Cardiac muscle cell (in vitro differentiated cells and primary cell): ENCODE results near the gene DAP3. TPM values are rescaled to one million over a fixed set of nuclear protein-coding genes. Genes with fewer than 3 reads are reported as not detected.
"Not testable (repeated sequence)": the region's sequence is repeated elsewhere in the genome, so short reads cannot be mapped to it uniquely, and the experiment has no call there.

Source experiments
- DNase-seq, 2 donors: peaks; one replicate each; pipeline versions ENCODE4 v3.0.0 to v3.0.0-alpha.2; 2010 to 2017; ENCODE audit warnings: low read depth in 1 of 2, low spot score in 1 of 2
- H3K27ac ChIP-seq: fragments of 200-600 bp; sonication (generic); 2 replicates; pipeline ENCODE4 v1.5.1; 2016
- H3K27me3 ChIP-seq: fragments of 200-600 bp; sonication (generic); 2 replicates; pipeline ENCODE4 v1.6.0; 2016; ENCODE audit warnings: control low read depth
- H3K36me3 ChIP-seq: fragments of 200-600 bp; sonication (generic); 2 replicates; pipeline ENCODE4 v1.5.1; 2016; ENCODE audit warnings: control low read depth
- H3K4me1 ChIP-seq: fragments of 200-600 bp; sonication (generic); 2 replicates; pipeline ENCODE4 v1.8.1; 2017; ENCODE audit warnings: low read depth, mild to moderate bottlenecking, mixed run types
- H3K4me3 ChIP-seq: fragments of 200-600 bp; sonication (generic); 2 replicates; pipeline ENCODE4 v1.5.1; 2016; ENCODE audit warnings: mild to moderate bottlenecking
- H3K9me3 ChIP-seq: fragments of 200-600 bp; sonication (generic); 2 replicates; pipeline ENCODE4 v1.5.1; 2017; ENCODE audit warnings: low read depth, mild to moderate bottlenecking, control low read depth
- polyA plus RNA-seq: library from polyadenylated mRNA; unstranded; fragments of >200 nt; fragmentation: Nextera tagmentation; extraction: Ambion mirVana; gene quantifications from 2 replicates; pipeline ENCODE4 v1.2.1, GENCODE V29; 2016
- total RNA-seq: library from RNA; depleted of rRNA; stranded (reverse); fragments of >200 nt; gene quantifications from 2 replicates; pipeline ENCODE4 v1.2.3, GENCODE V29; 2016
- TF ChIP-seq, protein P1 (sequence below): IDR thresholded peaks from 2 replicates; pipeline ENCODE4 v1.5.1; 2012; ENCODE audit warnings: low read depth, mild to moderate bottlenecking, low read length

DAP3 gene
- total and polyA plus RNA-seq, 2 experiments from 2014 or later = 91.2 to 116 TPM

DNA sequence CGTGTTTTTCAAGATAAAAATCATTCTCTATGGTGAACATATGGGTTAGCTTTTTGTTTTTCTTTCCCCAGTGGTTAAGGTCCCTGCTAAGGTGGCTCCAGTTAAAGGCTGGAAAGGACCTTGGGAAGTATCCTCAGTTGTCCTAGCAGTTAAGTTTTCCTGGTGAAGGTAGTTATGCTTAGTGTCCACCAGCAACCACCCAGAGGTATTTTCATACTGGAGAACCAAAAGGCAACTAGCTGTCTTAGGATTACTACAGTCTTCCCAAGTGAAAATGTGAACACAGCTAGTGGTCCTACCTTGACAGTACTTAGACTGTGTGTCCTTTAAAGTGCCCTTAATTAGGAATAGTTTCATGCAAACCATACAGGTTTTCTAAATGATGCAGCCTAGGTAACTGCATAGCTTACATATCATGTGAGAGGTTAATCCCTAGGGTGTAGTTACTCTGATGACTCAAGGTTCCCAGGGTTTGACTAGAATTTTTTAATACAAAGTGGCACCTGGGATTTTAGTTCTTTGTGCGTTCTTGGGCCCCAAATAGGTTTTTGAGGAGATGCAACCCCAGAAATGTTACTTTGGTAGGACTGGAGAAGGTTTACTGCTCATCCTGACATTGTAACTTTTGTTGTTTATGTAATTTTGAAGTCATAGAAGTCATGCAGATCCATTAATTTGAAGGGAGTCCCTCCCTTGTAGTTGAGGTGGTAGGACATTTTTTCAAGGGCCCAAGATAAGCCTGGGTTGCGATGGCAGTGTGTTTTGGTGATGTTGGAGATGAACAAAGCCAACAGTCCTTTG is 36.8 kb upstream of the DAP3 start:
- no peaks in the 10 kb centered on the region for H3K4me1 ChIP-seq
- no peak overlapping the region for H3K27ac ChIP-seq
- TF ChIP-seq, protein P1, sequence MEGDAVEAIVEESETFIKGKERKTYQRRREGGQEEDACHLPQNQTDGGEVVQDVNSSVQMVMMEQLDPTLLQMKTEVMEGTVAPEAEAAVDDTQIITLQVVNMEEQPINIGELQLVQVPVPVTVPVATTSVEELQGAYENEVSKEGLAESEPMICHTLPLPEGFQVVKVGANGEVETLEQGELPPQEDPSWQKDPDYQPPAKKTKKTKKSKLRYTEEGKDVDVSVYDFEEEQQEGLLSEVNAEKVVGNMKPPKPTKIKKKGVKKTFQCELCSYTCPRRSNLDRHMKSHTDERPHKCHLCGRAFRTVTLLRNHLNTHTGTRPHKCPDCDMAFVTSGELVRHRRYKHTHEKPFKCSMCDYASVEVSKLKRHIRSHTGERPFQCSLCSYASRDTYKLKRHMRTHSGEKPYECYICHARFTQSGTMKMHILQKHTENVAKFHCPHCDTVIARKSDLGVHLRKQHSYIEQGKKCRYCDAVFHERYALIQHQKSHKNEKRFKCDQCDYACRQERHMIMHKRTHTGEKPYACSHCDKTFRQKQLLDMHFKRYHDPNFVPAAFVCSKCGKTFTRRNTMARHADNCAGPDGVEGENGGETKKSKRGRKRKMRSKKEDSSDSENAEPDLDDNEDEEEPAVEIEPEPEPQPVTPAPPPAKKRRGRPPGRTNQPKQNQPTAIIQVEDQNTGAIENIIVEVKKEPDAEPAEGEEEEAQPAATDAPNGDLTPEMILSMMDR = no peak
- H3K4me3 ChIP-seq = no peak overlapping the region
- H3K36me3 ChIP-seq = no peaks in the 10 kb centered on the region
- H3K27me3 ChIP-seq = no peaks in the 10 kb centered on the region
- no peaks in the 10 kb centered on the region for H3K9me3 ChIP-seq
- no peak for DNase-seq

DNA sequence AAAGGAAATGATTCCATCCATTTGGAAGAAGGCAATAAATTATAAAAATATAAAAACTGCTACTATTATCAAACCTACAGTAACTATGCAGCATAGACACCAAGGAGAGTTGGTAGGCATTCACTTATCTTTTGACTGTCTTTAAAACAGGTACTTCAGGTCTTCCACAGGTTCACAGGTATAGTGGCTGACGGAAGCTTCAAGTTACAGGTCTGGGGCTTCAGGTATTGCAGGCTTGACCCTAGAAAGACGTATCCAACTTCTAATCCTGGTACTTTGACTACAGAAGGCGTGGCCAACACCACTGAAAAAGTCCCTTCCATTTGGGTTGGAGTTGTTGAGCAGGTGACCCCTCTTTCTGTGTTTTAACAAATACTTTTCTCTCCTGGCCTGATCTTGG is 35.9 kb upstream of the DAP3 start:
- H3K27me3 ChIP-seq = no peaks in the 10 kb centered on the region
- no peaks in the 10 kb centered on the region for H3K4me1 ChIP-seq
- H3K4me3 ChIP-seq = no peak overlapping the region
- no peaks in the 10 kb centered on the region for H3K9me3 ChIP-seq
- H3K27ac ChIP-seq = no peak overlapping the region
- DNase-seq = no peak
- TF ChIP-seq, protein P1 = no peak
- H3K36me3 ChIP-seq = no peaks in the 10 kb centered on the region

DNA sequence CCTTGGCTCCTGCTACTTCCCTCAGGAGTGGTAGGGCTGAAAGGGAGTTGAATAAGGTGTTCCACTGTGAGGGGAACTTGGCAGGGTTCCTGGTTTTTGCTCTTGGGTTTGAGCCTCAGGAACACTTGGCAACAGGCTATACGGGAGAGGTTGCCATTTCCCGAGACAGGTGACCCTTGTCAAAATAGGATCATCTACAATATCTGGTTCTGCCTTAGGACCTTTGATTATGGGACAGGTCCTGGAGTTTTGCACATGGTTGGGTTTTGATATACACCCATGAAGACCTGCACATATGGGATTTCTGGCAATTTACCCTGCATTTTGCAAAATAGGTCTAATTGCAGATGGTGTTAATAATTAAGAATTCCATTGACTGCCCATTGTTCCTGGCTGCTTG is 31.4 kb upstream of the DAP3 start:
- no peak for DNase-seq
- H3K4me1 ChIP-seq = no peaks in the 10 kb centered on the region
- H3K27me3 ChIP-seq = no peaks in the 10 kb centered on the region
- H3K4me3 ChIP-seq = no peak overlapping the region
- H3K36me3 ChIP-seq = peaks cover 24% of the 10 kb centered on the region
- TF ChIP-seq, protein P1 = no peak
- no peaks in the 10 kb centered on the region for H3K9me3 ChIP-seq
- peak overlapping the region; percentile 36 for H3K27ac ChIP-seq

DNA sequence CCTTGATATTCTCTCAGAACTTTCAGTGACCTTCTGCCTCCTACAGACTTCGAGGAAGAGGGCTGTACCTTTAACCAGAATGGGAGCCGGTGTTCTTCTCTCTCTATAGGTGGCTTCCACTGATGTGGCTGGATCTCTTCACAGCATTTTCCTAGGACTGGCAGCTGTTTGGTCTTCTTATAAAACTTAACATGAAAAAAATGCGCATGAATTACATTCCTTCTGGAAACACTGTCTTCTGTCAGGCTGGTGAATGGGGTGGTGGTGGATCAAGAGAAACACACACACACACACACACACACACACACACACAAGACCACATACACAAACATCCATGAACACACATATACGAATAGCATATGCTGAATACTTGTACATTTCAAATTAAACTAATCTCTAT is 27.7 kb upstream of the DAP3 start:
- H3K36me3 ChIP-seq = peaks cover 44% of the 10 kb centered on the region
- DNase-seq, H3K9me3 ChIP-seq, H3K4me3 ChIP-seq, H3K4me1 ChIP-seq, H3K27me3 ChIP-seq, H3K27ac ChIP-seq: not testable (repeated sequence)

DNA sequence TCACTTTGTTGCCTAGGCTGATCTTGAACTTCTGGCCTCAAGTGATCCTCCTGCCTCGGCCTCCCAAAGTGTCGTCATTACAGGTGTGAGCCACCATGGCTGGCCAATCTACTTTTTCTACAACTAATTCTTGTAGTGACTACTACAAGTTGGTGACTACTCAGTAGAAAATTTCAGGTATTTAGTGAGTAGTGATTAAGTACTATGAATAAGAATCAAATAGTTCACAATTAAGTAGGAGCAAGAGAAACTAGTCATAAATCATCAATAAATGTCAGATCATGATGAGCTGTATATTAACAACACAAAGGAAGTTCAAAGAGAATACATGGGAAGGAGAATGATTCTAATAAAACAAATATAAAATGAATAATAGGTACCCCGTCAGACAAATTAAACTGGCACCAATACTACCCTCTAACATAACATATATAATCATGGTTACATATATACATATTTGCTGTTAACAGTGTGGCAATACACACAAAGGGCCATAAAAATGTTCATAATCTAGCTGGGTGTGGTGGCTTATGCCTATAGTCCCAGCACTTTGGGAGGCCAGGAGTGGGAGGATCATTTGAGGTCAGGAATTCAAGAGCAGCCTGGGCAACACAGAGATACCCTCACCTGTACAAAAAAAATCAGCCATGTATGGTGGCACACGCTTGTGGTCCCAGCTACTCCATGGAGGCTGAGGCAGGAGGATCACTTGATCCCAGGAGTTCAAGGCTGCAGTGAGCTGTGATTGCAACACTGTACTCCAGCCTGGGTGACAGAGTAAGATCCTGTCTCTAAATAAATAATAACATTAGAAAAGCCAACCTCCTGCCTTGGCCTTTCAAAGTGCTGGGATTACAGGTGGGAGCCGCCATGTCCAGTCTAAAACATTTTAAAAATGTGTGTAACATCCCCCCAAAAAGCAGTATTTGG is 19.4 kb upstream of the DAP3 start:
- Histone ChIP-seq H3K27me3 (no peaks in the 10 kb centered on the region), H3K36me3 (peaks cover 63% of the 10 kb centered on the region), H3K4me3 (no peak overlapping the region), H3K4me1 (no peaks in the 10 kb centered on the region), H3K27ac (no peak overlapping the region), H3K9me3 (no peaks in the 10 kb centered on the region)
- TF ChIP-seq, protein P1 = no peak
- no peak for DNase-seq

DNA sequence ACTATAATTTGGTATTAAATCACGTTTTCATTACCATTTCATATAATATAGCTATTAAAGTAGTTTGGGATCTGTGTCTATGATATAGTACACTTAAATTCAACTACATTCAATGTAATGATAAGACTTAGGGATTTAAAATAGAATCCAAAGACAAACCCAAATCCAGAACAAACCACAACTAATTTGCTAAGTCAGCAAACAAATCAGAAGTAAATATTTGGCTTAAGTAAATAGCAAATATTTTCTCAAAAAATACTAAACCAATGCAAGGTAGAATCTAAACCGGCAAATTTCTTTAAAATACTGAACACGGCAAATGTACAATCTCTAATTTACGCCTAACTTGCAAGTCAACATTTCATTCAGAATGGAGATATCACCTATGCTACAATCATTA is 17.1 kb upstream of the DAP3 start:
- no peak overlapping the region for H3K4me3 ChIP-seq
- TF ChIP-seq, protein P1 = no peak
- H3K27me3 ChIP-seq = no peaks in the 10 kb centered on the region
- H3K4me1 ChIP-seq = no peaks in the 10 kb centered on the region
- H3K36me3 ChIP-seq = peaks cover 70% of the 10 kb centered on the region
- no peak overlapping the region for H3K27ac ChIP-seq
- no peaks in the 10 kb centered on the region for H3K9me3 ChIP-seq
- no peak for DNase-seq
